ENCODE data around the gene DTD1.

Gene DTD1

GRCh38 chr20:18715564-18715963, 127.7 kb downstream of the DTD1 start:
- no peak overlapping the region for H3K4me3 ChIP-seq (ENCODE audit: low read depth, low read length)
- TF ChIP-seq, protein P1, sequence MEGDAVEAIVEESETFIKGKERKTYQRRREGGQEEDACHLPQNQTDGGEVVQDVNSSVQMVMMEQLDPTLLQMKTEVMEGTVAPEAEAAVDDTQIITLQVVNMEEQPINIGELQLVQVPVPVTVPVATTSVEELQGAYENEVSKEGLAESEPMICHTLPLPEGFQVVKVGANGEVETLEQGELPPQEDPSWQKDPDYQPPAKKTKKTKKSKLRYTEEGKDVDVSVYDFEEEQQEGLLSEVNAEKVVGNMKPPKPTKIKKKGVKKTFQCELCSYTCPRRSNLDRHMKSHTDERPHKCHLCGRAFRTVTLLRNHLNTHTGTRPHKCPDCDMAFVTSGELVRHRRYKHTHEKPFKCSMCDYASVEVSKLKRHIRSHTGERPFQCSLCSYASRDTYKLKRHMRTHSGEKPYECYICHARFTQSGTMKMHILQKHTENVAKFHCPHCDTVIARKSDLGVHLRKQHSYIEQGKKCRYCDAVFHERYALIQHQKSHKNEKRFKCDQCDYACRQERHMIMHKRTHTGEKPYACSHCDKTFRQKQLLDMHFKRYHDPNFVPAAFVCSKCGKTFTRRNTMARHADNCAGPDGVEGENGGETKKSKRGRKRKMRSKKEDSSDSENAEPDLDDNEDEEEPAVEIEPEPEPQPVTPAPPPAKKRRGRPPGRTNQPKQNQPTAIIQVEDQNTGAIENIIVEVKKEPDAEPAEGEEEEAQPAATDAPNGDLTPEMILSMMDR (IDR thresholded peaks at IDR 0.05; ENCODE audit: borderline replicate concordance, insufficient read depth, low read depth, low read length), result no peak

DNA sequence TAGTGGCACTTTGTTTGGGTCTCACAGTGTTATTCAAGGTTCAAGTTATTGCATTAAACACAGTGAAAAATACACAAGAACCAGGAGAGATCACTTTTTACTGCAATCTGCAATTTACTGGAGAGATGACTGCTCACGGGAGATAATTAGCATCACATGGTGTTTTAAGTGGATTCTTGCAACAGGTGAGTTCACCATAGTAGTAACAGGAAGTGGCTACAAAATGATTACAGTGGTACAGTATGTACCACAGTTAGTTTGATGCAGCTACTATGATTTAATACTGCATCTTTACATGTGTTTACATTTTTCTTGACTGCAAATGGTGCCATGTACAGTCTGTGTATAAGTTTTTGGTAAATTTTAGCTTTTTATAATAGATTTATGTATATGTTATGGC, 129.2 kb downstream of the DTD1 start:
- H3K4me3 ChIP-seq (ENCODE audit: low read depth, low read length), result no peak overlapping the region
- TF ChIP-seq, protein P1 (IDR thresholded peaks at IDR 0.05; ENCODE audit: borderline replicate concordance, insufficient read depth, low read depth, low read length), result no peak

DNA sequence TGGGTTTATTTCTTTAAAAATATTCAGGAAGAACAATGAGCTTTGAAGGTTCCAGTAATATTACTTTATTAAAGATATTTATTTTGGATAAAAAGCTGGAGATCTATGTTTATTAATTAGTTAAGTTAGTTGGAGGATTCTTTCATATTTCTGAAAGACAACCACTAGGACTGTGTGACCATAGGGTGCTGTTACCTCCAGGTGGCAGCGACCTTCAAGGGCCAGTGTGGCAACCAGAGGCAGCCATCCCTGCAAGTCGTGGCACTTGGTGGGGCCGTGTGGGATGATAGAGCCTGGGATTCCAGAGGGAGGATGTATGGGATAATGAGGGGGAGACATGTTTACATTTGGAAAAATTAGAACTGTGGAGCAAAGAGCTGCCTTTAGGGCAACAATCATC, 130.3 kb downstream of the DTD1 start:
- H3K4me3 ChIP-seq (ENCODE audit: low read depth, low read length), result no peak overlapping the region
- TF ChIP-seq, protein P1 (IDR thresholded peaks at IDR 0.05; ENCODE audit: borderline replicate concordance, insufficient read depth, low read depth, low read length), result peak; percentile 19; the same call in 1 of the 2 replicates

DNA sequence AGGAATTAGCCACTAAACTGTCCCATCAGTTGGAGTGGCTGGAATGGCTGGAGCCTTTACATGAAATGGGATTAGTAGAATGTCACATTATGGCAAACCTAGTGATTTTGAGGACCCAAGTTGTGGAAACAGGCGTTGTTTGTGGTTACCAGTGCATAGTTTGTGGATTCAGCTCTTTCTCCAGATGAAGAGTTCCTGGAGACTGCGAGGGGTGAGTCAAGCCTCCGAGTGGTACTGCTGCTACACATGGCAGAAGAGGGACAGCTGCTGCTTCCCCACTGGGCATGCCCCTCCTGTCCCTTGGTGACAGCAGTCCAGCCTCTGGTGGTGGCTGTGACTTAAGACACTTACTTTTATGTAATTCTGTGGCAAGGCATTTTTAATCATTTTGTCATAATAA, 131.6 kb downstream of the DTD1 start:
- H3K4me3 ChIP-seq (ENCODE audit: low read depth, low read length), result no peak overlapping the region
- TF ChIP-seq, protein P1 (IDR thresholded peaks at IDR 0.05; ENCODE audit: borderline replicate concordance, insufficient read depth, low read depth, low read length), result no peak

DNA sequence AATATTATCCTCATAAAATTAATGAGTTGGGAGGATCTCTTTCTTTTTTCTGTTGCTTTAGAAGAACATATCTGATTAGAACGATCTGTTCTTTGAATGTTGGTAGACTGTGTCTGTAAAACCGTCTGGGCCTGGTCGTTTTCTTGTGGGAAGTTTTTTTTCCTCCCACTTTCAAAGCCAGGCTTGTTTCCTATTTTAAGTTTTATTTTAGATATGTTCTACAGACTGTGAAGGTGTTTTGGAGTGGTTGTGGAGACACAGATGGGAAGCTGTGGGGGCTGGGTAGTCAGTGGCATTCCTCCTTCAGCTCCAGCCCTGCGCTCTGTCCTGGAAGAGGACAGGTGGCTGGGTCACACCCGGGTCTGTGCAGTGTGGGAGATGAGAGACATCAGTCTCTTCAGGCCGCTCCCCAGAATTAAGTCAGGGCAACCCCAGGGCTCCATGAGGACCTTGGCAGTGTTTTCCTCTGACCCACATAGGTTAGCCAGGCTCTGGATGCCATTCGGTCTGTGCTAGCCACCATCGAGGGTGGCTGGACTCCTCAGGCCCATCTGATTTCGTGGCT, 133.8 kb downstream of the DTD1 start:
- no peak overlapping the region for H3K4me3 ChIP-seq (ENCODE audit: low read depth, low read length)
- TF ChIP-seq, protein P1 (IDR thresholded peaks at IDR 0.05; ENCODE audit: borderline replicate concordance, insufficient read depth, low read depth, low read length), result no peak

GRCh38 chr20:18722371-18722770, 134.5 kb downstream of the DTD1 start:
- H3K4me3 ChIP-seq (ENCODE audit: low read depth, low read length), result no peak overlapping the region
- TF ChIP-seq, protein P1 (IDR thresholded peaks at IDR 0.05; ENCODE audit: borderline replicate concordance, insufficient read depth, low read depth, low read length), result no peak

DNA sequence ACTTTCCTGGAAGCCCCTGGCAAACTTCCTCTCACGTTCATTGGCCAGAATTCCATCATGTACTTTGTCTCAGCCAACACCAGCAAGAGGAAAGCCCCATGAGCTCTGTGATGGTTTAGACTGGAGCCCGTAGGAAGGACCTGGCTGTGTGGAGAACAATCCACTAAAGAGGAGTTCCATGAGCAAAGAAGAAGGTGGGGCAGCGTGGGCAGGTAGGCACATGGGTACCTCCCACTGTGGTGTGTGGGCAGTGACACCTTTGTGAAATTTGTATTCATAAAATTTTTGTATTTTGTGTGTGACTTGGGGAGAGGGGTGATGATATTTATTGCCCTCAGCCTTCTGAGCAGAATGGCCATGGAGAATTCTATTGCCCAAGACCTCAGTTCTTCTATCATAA, 136.2 kb downstream of the DTD1 start:
- no peak overlapping the region for H3K4me3 ChIP-seq (ENCODE audit: low read depth, low read length)
- TF ChIP-seq, protein P1 (IDR thresholded peaks at IDR 0.05; ENCODE audit: borderline replicate concordance, insufficient read depth, low read depth, low read length), result no peak

All from GM12875 (cell line).